NCI-H2196 (cell line): Measurements from ENCODE around the gene ANAPC16.
"Not testable (repeated sequence)": the region's sequence is repeated elsewhere in the genome, so short reads cannot be mapped to it uniquely, and the experiment has no call there.

Experiments used
- DNase-seq: peaks from one replicate; lab custom pipeline; 2025; ENCODE audit not compliant: unreplicated experiment; lab: John Stamatoyannopoulos, UW

The ANAPC16 gene

GRCh38 chr10:72242675-72243074 lies 26.9 kb downstream of the ANAPC16 start:
- no peak for DNase-seq

- DNase-seq = no peak
These were observed 28.1 kb downstream of the ANAPC16 start for GRCh38 chr10:72243822-72244437.

- no peak for DNase-seq
These were observed 28.8 kb downstream of the ANAPC16 start for GRCh38 chr10:72244573-72245038.

DNA sequence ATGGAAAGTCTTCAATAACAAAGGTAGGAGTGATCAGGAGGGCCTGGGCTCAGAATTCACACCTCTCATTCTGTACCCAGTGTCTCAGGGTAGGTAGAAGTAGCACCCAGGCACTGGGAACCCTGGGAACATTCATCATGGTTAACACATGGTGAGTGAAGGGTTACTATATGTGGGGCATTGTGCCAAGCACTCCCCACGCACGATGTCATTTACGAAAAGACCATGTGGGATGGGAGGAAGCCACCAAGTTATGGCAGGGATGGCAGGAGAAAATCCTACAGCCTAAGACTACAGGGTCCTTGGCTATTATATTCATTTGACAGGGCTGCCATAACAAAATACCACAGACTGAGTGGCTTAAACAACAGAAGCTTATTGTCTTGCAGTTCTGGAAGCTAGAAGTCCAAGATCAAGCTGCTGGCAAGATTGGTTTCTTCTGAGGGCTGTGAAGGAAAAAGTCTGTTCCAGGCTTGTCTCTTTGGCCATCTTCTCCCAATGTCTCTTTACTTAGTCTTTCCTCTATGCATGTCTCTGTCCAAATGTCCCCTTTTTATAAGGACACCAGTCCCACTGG lies 30.2 kb downstream of the ANAPC16 start:
- no peak for DNase-seq

DNA sequence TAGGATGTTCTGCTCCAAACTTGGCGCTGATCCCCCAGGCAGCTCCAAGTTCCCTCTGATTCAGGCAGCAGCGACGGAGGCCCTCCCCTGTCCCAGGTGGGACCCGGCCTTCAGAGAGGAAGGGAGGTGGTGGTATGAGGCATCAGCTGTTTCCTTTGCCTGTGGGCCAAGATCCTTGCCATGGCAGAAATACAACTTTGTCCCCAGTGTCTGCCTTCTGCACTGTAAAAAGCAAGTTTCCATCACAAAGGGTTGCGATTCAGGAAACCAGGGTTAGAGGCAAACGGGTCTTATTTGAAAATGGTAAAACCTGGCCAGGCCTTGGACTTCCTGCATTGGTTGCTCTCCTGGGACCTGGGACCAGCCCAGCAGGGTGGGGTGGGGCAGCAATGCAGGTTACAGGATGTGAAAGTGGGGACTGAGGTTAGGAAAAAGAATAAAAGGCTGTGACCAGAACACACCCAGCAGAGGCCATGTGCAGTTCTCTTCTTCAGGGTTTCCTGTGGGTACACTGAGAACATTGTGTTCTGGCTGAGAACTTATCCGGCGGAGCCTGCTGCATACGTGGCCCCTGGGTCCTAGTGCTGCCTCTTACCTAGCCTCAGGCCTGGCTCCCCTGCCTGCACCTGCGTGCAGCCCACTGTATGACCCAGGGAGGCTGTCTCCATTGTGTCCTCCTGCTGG lies 32.8 kb downstream of the ANAPC16 start:
- no peak for DNase-seq

- not testable (repeated sequence) for DNase-seq
These were observed 33.5 kb downstream of the ANAPC16 start for GRCh38 chr10:72249176-72249862.

DNA sequence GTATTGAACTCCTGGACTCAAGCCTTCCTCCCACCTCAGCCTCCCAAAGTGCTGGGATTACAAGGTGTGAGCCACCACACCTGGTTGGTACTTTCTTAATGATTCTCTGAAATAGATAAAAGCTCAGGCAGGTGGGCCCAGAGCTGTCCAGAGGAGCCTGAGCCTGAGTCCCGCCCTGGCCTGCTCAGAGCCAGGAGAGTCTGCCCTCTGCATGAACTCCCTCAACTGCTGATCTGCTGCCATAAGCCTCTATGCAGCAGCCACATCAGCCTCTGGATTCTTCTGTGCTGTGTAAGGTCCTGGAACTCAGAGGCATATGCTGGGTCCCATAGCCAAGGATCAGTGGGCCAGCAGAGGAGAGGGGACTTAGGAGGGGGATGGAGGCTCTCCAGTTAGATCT lies 34.9 kb downstream of the ANAPC16 start:
- no peak for DNase-seq

DNA sequence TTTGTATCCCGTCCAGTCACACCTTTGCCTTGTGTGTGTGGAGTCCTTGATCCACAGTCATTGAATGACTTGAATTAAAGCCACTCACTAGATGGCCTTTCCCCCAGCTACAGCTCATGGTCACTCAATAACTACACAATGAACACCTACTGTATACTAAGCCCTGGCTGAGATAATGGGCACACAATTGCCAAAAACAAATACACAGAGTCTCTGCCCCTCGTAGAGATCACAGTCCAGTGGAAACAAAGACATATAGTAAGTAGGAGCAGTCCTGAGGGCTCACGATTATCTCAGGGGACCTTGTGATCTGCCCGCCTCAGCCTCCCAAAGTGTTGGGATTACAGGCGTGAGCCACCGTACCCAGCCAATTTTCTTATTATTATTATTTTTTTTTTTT lies 35.8 kb downstream of the ANAPC16 start:
- DNase-seq = no peak

- no peak for DNase-seq
These were observed 37.2 kb downstream of the ANAPC16 start for GRCh38 chr10:72252972-72253371.

DNA sequence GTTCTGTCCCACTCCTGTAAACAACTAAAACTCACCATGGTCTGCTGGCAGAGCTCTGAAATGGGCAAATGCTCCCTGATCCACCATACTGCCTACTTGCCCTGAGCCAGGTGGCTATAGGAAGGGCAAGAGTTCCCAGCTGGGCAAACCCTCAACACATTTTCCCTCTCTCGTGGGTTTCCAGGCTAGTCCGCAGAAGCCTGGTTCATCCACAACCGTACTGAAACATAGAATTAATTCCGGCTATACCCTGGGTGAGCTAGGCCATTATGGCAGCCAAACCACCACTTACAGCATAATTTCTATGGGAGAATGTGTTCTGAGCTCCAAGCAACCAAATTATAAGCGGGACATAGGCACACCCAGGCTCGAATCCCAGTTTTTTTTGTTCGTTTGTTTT lies 37.8 kb downstream of the ANAPC16 start:
- no peak for DNase-seq

GRCh38 chr10:72254813-72255568 lies 39.2 kb downstream of the ANAPC16 start:
- DNase-seq = peak; percentile 38

DNA sequence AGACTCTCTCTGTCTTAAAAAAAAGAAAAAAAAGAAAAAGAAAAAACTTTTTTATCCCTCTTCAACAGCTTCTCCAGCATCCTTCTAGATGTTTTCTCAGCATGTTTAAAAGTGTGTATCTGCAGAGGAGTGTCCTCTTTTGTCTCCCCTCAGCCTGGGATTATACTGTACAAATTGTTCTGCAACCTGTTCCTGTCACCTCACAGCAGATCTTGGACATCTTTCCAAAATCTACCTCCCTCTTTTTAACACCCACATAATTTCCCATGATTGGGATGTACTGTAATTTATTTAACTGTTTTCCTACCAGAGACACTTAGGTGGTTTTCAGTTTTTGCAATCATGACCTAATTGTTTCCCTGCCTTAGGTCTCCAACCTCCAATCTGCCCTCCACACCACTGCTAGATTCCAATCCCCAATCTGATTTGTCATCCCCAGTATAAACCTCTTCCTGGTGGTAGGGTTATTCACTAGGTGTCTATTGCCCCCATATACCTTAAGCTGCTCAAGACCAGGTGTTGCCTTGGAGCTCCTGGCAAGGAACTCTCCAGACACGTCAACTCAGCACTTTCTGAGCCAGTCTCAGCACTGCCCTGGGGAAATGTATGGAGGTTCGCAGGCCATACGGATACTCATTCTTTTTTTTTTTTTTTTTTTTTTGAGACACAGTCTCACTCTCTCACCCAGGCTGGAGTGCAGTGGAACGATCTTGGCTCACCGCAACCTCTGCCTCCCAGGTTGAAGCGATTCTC lies 40.3 kb downstream of the ANAPC16 start:
- DNase-seq = no peak

DNA sequence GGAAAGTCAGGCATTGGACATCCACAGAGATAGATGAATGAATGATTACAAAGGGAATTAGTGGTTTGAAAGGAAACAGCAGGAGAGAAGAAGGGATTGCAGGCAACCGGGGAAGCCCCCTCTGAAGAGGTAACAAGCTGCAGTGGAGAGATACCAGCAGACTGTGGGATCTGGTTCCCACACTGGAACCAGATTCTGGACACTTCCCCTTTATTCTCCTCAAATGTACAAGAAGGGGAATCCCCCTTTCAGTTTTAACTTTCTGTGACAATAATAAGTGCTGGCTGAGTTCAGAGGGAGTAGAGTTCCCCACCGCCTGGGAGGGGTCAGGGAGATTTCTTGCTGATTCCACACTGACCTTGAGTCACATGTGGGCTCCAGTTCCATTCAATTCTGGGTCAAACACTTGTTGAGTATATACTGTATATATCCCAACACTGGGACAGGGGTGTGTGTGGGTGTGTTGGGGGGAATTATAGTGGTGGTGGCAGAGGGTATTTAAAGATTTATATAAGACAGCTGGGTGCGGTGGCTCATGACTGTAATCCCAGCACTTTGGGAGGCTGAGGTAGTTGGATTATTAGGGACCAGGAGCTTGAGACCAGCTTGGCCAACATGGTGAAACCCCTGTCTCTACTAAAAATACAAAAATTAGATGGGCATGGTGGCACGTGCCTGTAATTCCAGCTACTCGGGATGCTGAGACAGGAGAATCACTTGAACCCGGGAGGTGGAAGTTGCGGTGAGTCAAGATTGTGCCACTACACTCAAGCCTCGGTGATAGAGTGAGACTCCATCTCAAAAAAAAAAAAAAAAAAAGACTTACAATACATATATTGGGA lies 41.5 kb downstream of the ANAPC16 start:
- no peak for DNase-seq

DNA sequence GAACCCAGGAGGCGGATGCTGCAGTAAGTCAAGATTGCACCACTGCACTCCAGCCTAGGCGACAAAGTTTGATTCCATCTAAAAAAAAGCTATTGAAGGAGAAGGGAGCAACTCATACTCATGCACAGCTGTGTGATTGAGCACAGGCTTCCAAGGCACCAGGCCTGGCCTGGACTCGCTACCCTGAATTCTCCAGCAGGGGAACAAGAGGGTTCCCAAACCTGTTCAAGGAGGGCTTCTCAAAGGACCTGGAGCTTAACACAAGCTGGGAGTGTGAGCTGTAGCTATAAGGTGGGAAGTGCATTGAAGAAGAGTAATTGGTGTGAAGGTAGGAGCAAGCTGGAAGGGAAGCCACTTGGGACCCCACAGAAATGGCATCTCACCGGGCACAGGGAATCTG lies 42.8 kb downstream of the ANAPC16 start:
- no peak for DNase-seq

DNA sequence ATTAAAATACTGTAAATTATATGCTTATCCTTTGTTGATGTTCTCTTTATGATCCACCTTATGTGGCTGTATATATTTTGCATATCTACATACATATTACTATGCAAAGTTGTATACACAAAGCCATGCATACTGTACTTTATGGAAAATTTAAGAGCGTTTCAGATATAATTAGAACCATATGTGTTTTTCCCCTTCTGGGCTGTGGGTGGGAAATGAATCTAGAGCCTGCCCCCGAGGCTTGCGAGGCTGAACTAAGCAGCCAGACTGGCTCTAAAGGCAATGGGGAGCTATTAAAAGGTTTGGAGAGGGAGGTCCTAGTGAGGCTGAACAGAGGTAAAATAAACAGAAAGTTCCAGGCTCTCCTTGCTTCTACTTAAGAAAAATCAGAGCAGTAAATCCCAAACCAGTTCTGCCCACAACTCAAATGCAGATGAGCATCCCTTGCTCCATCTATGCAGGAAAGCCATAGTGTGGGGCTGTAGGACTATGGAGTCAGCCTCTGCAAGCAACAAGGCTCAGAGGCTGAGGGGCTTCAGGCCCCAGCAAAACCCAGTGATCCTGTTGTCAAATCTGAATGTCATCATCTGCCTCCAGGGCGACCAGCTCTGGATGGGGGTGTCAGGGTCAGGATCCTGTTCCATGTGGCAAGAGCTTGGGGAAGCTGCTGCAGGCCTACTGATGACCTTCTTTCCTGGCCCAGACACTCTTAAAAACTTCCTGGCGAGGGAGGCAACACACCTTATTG lies 43.9 kb downstream of the ANAPC16 start:
- no peak for DNase-seq

- no peak for DNase-seq
These were observed 44.6 kb downstream of the ANAPC16 start for GRCh38 chr10:72260239-72260975.

DNA sequence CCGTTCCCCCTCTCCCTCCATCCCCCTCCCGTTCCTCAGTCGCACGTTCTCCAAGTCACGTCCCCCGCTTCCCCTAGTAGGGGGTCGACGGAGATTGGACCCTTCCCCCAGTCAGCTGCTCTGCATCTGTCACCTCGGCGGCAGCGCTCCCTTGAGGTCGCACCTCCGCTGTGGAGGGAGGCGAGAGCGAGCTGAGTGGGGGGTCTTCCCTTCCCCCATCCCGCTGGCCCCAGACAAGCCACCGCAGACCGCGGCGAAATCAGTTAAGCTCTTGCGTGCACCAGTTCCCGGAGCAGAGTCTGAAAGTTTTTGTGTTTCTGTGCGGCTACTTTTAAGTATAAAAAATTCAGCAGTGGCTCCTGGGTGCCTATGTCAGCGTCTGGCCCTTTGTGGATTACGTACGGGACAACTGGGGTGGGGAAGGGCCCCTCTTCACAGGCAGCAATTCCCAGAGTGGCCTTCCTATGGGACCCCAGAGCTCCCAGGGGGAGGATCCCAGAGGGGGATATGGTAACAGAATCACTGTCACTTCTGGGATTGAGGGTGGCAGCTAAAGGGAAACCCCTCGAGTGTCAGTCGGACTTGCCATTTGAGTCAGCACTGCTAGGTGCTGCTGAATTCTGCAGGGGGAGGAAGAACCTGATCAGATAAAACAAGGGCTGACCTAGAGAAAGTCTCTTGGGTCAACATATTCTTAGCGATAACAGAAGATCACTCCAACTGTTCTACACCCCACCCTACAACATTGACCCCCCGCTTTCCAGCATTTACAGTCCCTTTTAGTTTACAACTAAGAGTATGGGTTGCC lies 45.4 kb downstream of the ANAPC16 start:
- no peak for DNase-seq
